Fibroblast of lung (primary cell): ENCODE data around the gene ENPP7.

Source experiments
- CTCF ChIP-seq, 2 donors: IDR thresholded peaks in 1 of 2; conservative IDR thresholded peaks in 1 of 2; 1 replicate in 1 of 2; 2 replicates in 1 of 2; pipeline ENCODE4 v1.5.1; 2011 to 2012; ENCODE audit warnings: low read length in 2 of 2, control low read depth in 1 of 2, inconsistent platforms in 1 of 2, low read depth in 1 of 2, mild to moderate bottlenecking in 1 of 2
- EZH2 ChIP-seq: IDR thresholded peaks from 2 replicates; pipeline ENCODE4 v1.5.1; 2012; ENCODE audit warnings: low read length, control low read depth, mild to moderate bottlenecking; ENCODE audit errors: missing control alignments

- TF ChIP-seq CTCF (conservative IDR thresholded peaks at IDR 0.05 in 1 of 2, IDR thresholded peaks at IDR 0.05 in 1 of 2; ENCODE audit: low read depth in 1 of 2, low read length in 2 of 2) (no peak), EZH2 (no peak)
These were observed 47.3 kb downstream of the ENPP7 start, which contains the start of gene CBX2 for GRCh38 chr17:79777894-79778503.
